ENCODE results near the gene SH3RF1. TPM values are rescaled to one million over a fixed set of nuclear protein-coding genes. Genes with fewer than 3 reads are reported as not detected.
"Not testable (repeated sequence)": the region's sequence is repeated elsewhere in the genome, so short reads cannot be mapped to it uniquely, and the experiment has no call there.

SH3RF1 gene
- total RNA-seq, 1 experiment from 2014 or later, result 15.3 TPM

DNA sequence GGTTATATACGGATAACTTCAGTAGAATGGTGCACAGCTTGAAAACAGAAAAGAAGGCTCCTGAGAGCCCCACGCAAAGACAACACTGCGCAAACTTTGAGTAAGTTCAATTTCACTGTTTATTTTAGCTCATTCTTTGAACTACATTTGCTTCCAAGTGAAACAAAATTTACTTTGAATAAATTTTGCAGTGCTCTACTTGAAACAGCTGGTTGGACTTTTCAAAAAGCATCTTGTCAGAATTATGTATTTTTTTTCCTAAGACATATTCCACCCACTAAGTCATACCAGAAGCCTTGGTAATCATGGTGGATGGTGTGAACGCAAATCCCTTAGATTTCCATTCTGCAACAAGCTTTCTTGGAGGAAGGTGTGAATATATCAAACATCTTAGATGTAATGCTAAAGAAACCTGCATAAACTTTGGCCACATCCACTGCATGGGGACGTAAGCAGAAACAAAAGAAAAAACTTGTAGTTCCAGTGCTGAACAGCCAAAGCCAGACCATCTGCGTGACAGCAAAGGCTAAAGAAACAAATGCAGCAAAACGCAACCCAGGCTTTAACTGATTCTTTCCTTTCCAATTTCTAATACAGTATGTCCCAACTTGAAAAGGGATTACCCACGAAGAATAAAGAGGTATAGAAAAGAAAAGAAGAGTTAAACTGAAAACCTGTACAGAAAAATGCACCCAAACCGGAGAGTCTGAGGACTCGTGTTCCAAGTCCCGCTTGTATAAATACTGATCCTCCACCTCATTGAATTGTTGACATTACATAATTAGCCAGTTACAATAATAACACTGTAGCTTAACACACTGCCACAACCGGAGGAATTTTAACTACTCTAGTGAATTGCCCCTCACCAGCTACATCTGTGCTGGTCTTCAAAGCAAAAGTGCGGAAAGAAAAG is 90.9 kb downstream of the SH3RF1 start:
- no peaks in the 10 kb centered on the region for H3K79me1 ChIP-seq (ENCODE audit: insufficient read depth, low read depth, low read length, poor library complexity, severe bottlenecking)
- no peak overlapping the region for H3K23ac ChIP-seq (ENCODE audit: insufficient read length, low read depth, low read length)
- no peak overlapping the region for H4K8ac ChIP-seq (replicated peaks; ENCODE audit: insufficient read length, low read depth, low read length)
- no peaks in the 10 kb centered on the region for H3K36me3 Mint-ChIP-seq (ENCODE audit: insufficient read depth in 1 of 3, low read depth in 3 of 3)
- no peaks in the 10 kb centered on the region for H4K20me1 ChIP-seq (ENCODE audit: control insufficient read depth, insufficient read depth, insufficient read length)
- H3K4me1 ChIP-seq (ENCODE audit: insufficient read depth, low read length), result no peaks in the 10 kb centered on the region; the same call in 1 of the 2 replicates
- no peak overlapping the region for H3K9ac ChIP-seq (ENCODE audit: extremely low read depth, insufficient read length, low read length)
- no peak overlapping the region for H2BK15ac ChIP-seq (ENCODE audit: low read depth, low read length)
- H4K91ac ChIP-seq (ENCODE audit: insufficient read length, low read depth, low read length), result no peak overlapping the region
- H3K9me3 ChIP-seq (ENCODE audit: control insufficient read depth, low read depth, low read length), result no peaks in the 10 kb centered on the region
- H3K56ac ChIP-seq (ENCODE audit: insufficient read length, low read depth, low read length), result no peak overlapping the region
- H3K27me3 Mint-ChIP-seq (ENCODE audit: low read depth), result no peaks in the 10 kb centered on the region
- H3K4ac ChIP-seq (ENCODE audit: low read depth, low read length), result no peak overlapping the region
- no peak for DNase-seq
- no peaks in the 10 kb centered on the region; the same call in 1 of the 2 replicates for H3K79me2 ChIP-seq (ENCODE audit: insufficient read depth, low read length)
- no peak overlapping the region for H3K14ac ChIP-seq (ENCODE audit: insufficient read depth, low read length)
- H3K4me3 Mint-ChIP-seq, result no peak overlapping the region
- H2BK120ac ChIP-seq (ENCODE audit: low read depth, low read length, poor library complexity, severe bottlenecking), result no peak overlapping the region
- H4K5ac ChIP-seq (ENCODE audit: insufficient read length, low read depth, low read length), result no peak overlapping the region
- TF ChIP-seq, protein P1, sequence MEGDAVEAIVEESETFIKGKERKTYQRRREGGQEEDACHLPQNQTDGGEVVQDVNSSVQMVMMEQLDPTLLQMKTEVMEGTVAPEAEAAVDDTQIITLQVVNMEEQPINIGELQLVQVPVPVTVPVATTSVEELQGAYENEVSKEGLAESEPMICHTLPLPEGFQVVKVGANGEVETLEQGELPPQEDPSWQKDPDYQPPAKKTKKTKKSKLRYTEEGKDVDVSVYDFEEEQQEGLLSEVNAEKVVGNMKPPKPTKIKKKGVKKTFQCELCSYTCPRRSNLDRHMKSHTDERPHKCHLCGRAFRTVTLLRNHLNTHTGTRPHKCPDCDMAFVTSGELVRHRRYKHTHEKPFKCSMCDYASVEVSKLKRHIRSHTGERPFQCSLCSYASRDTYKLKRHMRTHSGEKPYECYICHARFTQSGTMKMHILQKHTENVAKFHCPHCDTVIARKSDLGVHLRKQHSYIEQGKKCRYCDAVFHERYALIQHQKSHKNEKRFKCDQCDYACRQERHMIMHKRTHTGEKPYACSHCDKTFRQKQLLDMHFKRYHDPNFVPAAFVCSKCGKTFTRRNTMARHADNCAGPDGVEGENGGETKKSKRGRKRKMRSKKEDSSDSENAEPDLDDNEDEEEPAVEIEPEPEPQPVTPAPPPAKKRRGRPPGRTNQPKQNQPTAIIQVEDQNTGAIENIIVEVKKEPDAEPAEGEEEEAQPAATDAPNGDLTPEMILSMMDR (conservative IDR thresholded peaks at IDR 0.05), result no peak
- H2AFZ ChIP-seq (ENCODE audit: low read length), result no peak overlapping the region
- H2BK12ac ChIP-seq (ENCODE audit: insufficient read length, low read depth, low read length), result no peak overlapping the region
- no peak overlapping the region for H3K27ac Mint-ChIP-seq
- no peak overlapping the region for H2AK5ac ChIP-seq (ENCODE audit: insufficient read length, low read length)
- no peaks in the 10 kb centered on the region for H3K23me2 ChIP-seq (ENCODE audit: insufficient read length, low read depth, low read length, poor library complexity, severe bottlenecking)
- no peaks in the 10 kb centered on the region for H3K27me3 ChIP-seq (ENCODE audit: insufficient read depth, low read length)
- H3K4me2 ChIP-seq (ENCODE audit: insufficient read depth, insufficient read length, low read length), result no peak overlapping the region
- H3T11ph ChIP-seq (ENCODE audit: low read length), result no peak overlapping the region
- no peak overlapping the region for H3K27ac ChIP-seq (ENCODE audit: insufficient read length, low read depth, low read length)
- H3K9me3 Mint-ChIP-seq, result no peaks in the 10 kb centered on the region
- peaks cover 22 to 24% of the 10 kb centered on the region in 2 experiments for H3K4me1 Mint-ChIP-seq
- no CpG with 5 or more reads among the region's 13 CpGs for WGBS (ENCODE audit: extremely low coverage, insufficient read length, low lambda C conversion rate)
- no peak overlapping the region for H2BK5ac ChIP-seq (ENCODE audit: insufficient read length, low read length)
- no peak overlapping the region for H2BK20ac ChIP-seq (ENCODE audit: low read depth, low read length, poor library complexity, severe bottlenecking)
- no peak overlapping the region for H3K18ac ChIP-seq (ENCODE audit: insufficient read length, low read depth, low read length)

DNA sequence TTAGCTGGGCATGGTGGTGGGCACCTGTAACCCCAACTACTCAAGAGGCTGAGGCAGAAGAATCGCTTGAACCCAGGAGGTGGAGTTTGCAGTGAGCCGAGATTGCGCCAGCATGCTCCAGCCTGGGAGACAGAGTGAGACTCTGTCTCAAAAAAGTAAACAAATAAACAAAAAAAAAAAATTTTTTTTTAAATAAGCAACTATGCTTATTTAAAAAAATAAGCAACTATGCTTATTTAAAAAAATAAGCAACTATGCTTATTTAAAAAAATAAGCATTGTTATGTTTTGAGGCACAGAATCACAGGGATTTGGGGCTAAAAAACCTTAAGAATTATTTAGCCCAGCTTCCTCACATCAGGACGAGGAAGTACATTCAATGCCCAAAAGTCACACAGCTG is 92.7 kb downstream of the SH3RF1 start:
- H4K91ac ChIP-seq (ENCODE audit: insufficient read length, low read depth, low read length); H3K27me3 Mint-ChIP-seq (ENCODE audit: low read depth); H3K9me3 ChIP-seq (ENCODE audit: control insufficient read depth, low read depth, low read length); H3T11ph ChIP-seq (ENCODE audit: low read length); H3K79me1 ChIP-seq (ENCODE audit: insufficient read depth, low read depth, low read length, poor library complexity, severe bottlenecking); H2AFZ ChIP-seq (ENCODE audit: low read length); H2BK20ac ChIP-seq (ENCODE audit: low read depth, low read length, poor library complexity, severe bottlenecking); H3K9me3 Mint-ChIP-seq; H3K23me2 ChIP-seq (ENCODE audit: insufficient read length, low read depth, low read length, poor library complexity, severe bottlenecking); H3K4me2 ChIP-seq (ENCODE audit: insufficient read depth, insufficient read length, low read length); H4K5ac ChIP-seq (ENCODE audit: insufficient read length, low read depth, low read length); H2BK5ac ChIP-seq (ENCODE audit: insufficient read length, low read length); H3K4me1 ChIP-seq (ENCODE audit: insufficient read depth, low read length); H3K4me3 Mint-ChIP-seq; H4K20me1 ChIP-seq (ENCODE audit: control insufficient read depth, insufficient read depth, insufficient read length); H2AK5ac ChIP-seq (ENCODE audit: insufficient read length, low read length); H3K56ac ChIP-seq (ENCODE audit: insufficient read length, low read depth, low read length); H4K8ac ChIP-seq (replicated peaks; ENCODE audit: insufficient read length, low read depth, low read length); H3K36me3 Mint-ChIP-seq (ENCODE audit: insufficient read depth in 1 of 3, low read depth in 3 of 3); H2BK12ac ChIP-seq (ENCODE audit: insufficient read length, low read depth, low read length); H2BK120ac ChIP-seq (ENCODE audit: low read depth, low read length, poor library complexity, severe bottlenecking); H3K9ac ChIP-seq (ENCODE audit: extremely low read depth, insufficient read length, low read length); H3K27ac ChIP-seq (ENCODE audit: insufficient read length, low read depth, low read length); H3K27ac Mint-ChIP-seq; H3K27me3 ChIP-seq (ENCODE audit: insufficient read depth, low read length); H3K4ac ChIP-seq (ENCODE audit: low read depth, low read length); H3K23ac ChIP-seq (ENCODE audit: insufficient read length, low read depth, low read length); H3K18ac ChIP-seq (ENCODE audit: insufficient read length, low read depth, low read length); H2BK15ac ChIP-seq (ENCODE audit: low read depth, low read length); H3K14ac ChIP-seq (ENCODE audit: insufficient read depth, low read length); H3K79me2 ChIP-seq (ENCODE audit: insufficient read depth, low read length); DNase-seq: not testable (repeated sequence)
- peaks cover 23 to 27% of the 10 kb centered on the region in 2 experiments for H3K4me1 Mint-ChIP-seq
- no CpG with 5 or more reads among the region's 4 CpGs for WGBS (ENCODE audit: extremely low coverage, insufficient read length, low lambda C conversion rate)

Data from H9 (cell line).